ENCODE data around the gene KRT16. TPM values are rescaled to one million over a fixed set of nuclear protein-coding genes. Genes with fewer than 3 reads are reported as not detected.
"Not testable (repeated sequence)": the region's sequence is repeated elsewhere in the genome, so short reads cannot be mapped to it uniquely, and the experiment has no call there.

The KRT16 gene
- total RNA-seq, 1 experiment from 2014 or later: 42.6 TPM

DNA sequence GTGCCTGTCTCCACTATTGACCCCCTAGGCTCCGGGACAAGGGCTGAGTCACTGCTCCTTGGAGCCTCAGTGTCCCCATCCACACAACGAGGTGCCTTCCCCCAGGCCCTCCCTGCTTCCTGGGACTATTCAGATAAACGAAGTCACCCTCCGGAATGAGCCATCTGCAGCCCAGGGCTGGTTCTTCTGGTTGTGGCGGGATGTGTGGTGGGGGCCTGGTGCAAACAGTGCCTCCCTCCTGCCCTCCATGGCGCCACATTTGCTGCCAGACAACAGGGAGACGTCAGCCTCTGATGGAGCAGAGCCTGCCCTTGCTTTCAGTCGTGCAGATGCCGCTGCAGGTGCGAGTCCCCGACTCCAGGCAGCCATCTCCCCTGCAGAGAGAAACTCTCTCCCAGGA lies 5.1 kb upstream of the KRT16 start:
- Histone ChIP-seq H3K9me3 (ENCODE audit: low read length) (no peaks in the 10 kb centered on the region), H3K9ac (ENCODE audit: low read length) (no peak overlapping the region), H3K79me2 (ENCODE audit: low read length) (no peaks in the 10 kb centered on the region), H3F3A (ENCODE audit: low read length, unreplicated experiment) (no peaks in the 10 kb centered on the region), H3K4me3 (ENCODE audit: low read length) (no peak overlapping the region), H3K4me1 (ENCODE audit: insufficient read depth, low read length) (peaks cover 5% of the 10 kb centered on the region; the same call in 1 of the 2 replicates), H3K4me2 (ENCODE audit: low read length) (no peak overlapping the region), H3K27me3 (ENCODE audit: low read length) (no peaks in the 10 kb centered on the region), H4K20me1 (ENCODE audit: low read length) (no peaks in the 10 kb centered on the region), H3K9me2 (replicated peaks; ENCODE audit: low read length) (no peaks in the 10 kb centered on the region), H2AFZ (ENCODE audit: low read length) (no peak overlapping the region), H3K36me3 (ENCODE audit: low read depth, low read length) (no peaks in the 10 kb centered on the region), H3K27ac (ENCODE audit: low read length) (no peak overlapping the region)
- BruUV-seq (replicated peaks): no TSS peak
- DNase-seq (no peak), ATAC-seq (no peak)
- CTCF ChIA-PET: no interaction called here
- POLR2A ChIA-PET (ENCODE audit: unreplicated experiment): no interaction called here
- TF ChIP-seq EZH2phosphoT487 (IDR thresholded peaks at IDR 0.05; ENCODE audit: borderline replicate concordance, low read length) (no peak), EZH2 (IDR thresholded peaks at IDR 0.05; ENCODE audit: low read length, unreplicated experiment) (no peak)
- TF ChIP-seq, protein P1, sequence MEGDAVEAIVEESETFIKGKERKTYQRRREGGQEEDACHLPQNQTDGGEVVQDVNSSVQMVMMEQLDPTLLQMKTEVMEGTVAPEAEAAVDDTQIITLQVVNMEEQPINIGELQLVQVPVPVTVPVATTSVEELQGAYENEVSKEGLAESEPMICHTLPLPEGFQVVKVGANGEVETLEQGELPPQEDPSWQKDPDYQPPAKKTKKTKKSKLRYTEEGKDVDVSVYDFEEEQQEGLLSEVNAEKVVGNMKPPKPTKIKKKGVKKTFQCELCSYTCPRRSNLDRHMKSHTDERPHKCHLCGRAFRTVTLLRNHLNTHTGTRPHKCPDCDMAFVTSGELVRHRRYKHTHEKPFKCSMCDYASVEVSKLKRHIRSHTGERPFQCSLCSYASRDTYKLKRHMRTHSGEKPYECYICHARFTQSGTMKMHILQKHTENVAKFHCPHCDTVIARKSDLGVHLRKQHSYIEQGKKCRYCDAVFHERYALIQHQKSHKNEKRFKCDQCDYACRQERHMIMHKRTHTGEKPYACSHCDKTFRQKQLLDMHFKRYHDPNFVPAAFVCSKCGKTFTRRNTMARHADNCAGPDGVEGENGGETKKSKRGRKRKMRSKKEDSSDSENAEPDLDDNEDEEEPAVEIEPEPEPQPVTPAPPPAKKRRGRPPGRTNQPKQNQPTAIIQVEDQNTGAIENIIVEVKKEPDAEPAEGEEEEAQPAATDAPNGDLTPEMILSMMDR (conservative IDR thresholded peaks at IDR 0.05; ENCODE audit: low read depth, low read length): no peak
- intact Hi-C loops (cut with micrococcal nuclease): no loop called here

GRCh38 chr17:41617136-41617535 lies 4.6 kb upstream of the KRT16 start:
- H3K36me3 ChIP-seq (ENCODE audit: low read depth, low read length): no peaks in the 10 kb centered on the region
- H3K9me2 ChIP-seq (replicated peaks; ENCODE audit: low read length): no peaks in the 10 kb centered on the region
- H3K27me3 ChIP-seq (ENCODE audit: low read length): no peaks in the 10 kb centered on the region
- no peak overlapping the region for H2AFZ ChIP-seq (ENCODE audit: low read length)
- H3K4me2 ChIP-seq (ENCODE audit: low read length): no peak overlapping the region
- H3K4me3 ChIP-seq (ENCODE audit: low read length): no peak overlapping the region
- no peak for TF ChIP-seq EZH2 (IDR thresholded peaks at IDR 0.05; ENCODE audit: low read length, unreplicated experiment)
- TF ChIP-seq EZH2phosphoT487 (IDR thresholded peaks at IDR 0.05; ENCODE audit: borderline replicate concordance, low read length): no peak
- TF ChIP-seq, protein P1 (conservative IDR thresholded peaks at IDR 0.05; ENCODE audit: low read depth, low read length): no peak
- no peaks in the 10 kb centered on the region for H3K9me3 ChIP-seq (ENCODE audit: low read length)
- peaks cover 10% of the 10 kb centered on the region for H3K4me1 ChIP-seq (ENCODE audit: insufficient read depth, low read length)
- ChIA-PET CTCF (no interaction called here), POLR2A (ENCODE audit: unreplicated experiment) (no interaction called here)
- BruUV-seq (replicated peaks): no TSS peak
- DNase-seq: no peak
- no peaks in the 10 kb centered on the region for H3F3A ChIP-seq (ENCODE audit: low read length, unreplicated experiment)
- H3K79me2 ChIP-seq (ENCODE audit: low read length): no peaks in the 10 kb centered on the region
- H3K27ac ChIP-seq (ENCODE audit: low read length): no peak overlapping the region
- no peak overlapping the region for H3K9ac ChIP-seq (ENCODE audit: low read length)
- intact Hi-C loops (cut with micrococcal nuclease): no loop called here
- no peaks in the 10 kb centered on the region for H4K20me1 ChIP-seq (ENCODE audit: low read length)
- no peak for ATAC-seq

DNA sequence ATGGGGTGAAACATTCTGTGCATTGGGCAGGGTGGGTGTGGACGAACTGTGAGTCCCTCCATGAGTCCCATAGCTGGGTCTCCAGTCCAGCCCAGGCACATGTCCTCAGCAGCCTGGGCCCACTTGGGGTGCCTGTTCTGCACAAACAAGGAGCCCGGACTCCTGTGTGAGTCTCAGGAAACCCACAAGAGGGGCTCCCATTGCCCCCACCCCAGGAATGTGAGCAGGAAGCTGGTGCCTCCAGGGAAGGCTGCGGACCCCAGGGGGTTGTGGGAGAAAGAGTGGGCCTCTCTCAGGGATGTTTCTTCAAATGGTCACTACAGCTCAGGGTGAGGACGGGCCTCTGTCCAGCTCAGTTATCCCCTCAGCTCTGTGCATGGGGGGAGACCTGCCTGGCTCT lies 3.9 kb upstream of the KRT16 start:
- H3K27me3 ChIP-seq (ENCODE audit: low read length); DNase-seq; H3K4me2 ChIP-seq (ENCODE audit: low read length); H3K9me2 ChIP-seq (replicated peaks; ENCODE audit: low read length); H3K27ac ChIP-seq (ENCODE audit: low read length); H3K36me3 ChIP-seq (ENCODE audit: low read depth, low read length); H4K20me1 ChIP-seq (ENCODE audit: low read length); H3K79me2 ChIP-seq (ENCODE audit: low read length); ATAC-seq; H2AFZ ChIP-seq (ENCODE audit: low read length); H3F3A ChIP-seq (ENCODE audit: low read length, unreplicated experiment); POLR2A ChIA-PET (ENCODE audit: unreplicated experiment); H3K9me3 ChIP-seq (ENCODE audit: low read length); BruUV-seq (replicated peaks); H3K9ac ChIP-seq (ENCODE audit: low read length); CTCF ChIA-PET; H3K4me3 ChIP-seq (ENCODE audit: low read length); intact Hi-C loops (cut with micrococcal nuclease); H3K4me1 ChIP-seq (ENCODE audit: insufficient read depth, low read length): not testable (repeated sequence)
